ENCODE results near the gene KNL1.

Gene KNL1

GRCh38 chr15:40694688-40695468, 100.8 kb downstream of the KNL1 start, which contains the start of gene RAD51:
TSS of gene RAD51 (plus strand) at chr15:40695174. CDS start at chr15:40698759, 3,585 bp downstream.
- DNase-seq, result peak; percentile 90 to 92 (median 91)
- Mint-ChIP-seq H3K4me1 (ENCODE audit: low read depth in 2 of 2) (peaks cover 15 to 25% of the 10 kb centered on the region in 2 donors), H3K27me3 (no peaks in the 10 kb centered on the region), H3K4me3 (peak within 1 kb of the TSS; percentile 94 to 97), H3K27ac (peak within 1 kb of the TSS; percentile 96 to 97), H3K36me3 (ENCODE audit: insufficient read depth) (peaks cover 19% of the 10 kb centered on the region), H3K9me3 (no peaks in the 10 kb centered on the region)
- ATAC-seq (replicated peaks), result peak; percentile 92

GRCh38 chr15:40695469-40695890, 101.4 kb downstream of the KNL1 start:
- H3K4me3 Mint-ChIP-seq, result peak overlapping the region; percentile 94 to 97
- peaks cover 19% of the 10 kb centered on the region for H3K36me3 Mint-ChIP-seq (ENCODE audit: insufficient read depth)
- DNase-seq (no peak), ATAC-seq (replicated peaks) (no peak)
- H3K4me1 Mint-ChIP-seq (ENCODE audit: low read depth in 2 of 2), result peaks cover 15 to 24% of the 10 kb centered on the region in 2 donors
- H3K27ac Mint-ChIP-seq, result peak overlapping the region; percentile 96 to 97
- H3K27me3 Mint-ChIP-seq, result no peaks in the 10 kb centered on the region
- H3K9me3 Mint-ChIP-seq, result no peaks in the 10 kb centered on the region

GRCh38 chr15:40696228-40696627, 102.2 kb downstream of the KNL1 start:
- H3K36me3 Mint-ChIP-seq (ENCODE audit: insufficient read depth), result peaks cover 19% of the 10 kb centered on the region
- H3K4me3 Mint-ChIP-seq, result peak overlapping the region; percentile 94 to 97
- no peak for DNase-seq
- peak overlapping the region in 1 of 2 donors; percentile 96 for H3K27ac Mint-ChIP-seq
- H3K27me3 Mint-ChIP-seq, result no peaks in the 10 kb centered on the region
- H3K9me3 Mint-ChIP-seq, result no peaks in the 10 kb centered on the region
- no peak for ATAC-seq (replicated peaks)
- peaks cover 15 to 24% of the 10 kb centered on the region in 2 donors for H3K4me1 Mint-ChIP-seq (ENCODE audit: low read depth in 2 of 2)

- Mint-ChIP-seq H3K27me3 (no peaks in the 10 kb centered on the region), H3K4me3 (no peak overlapping the region), H3K36me3 (ENCODE audit: insufficient read depth) (peaks cover 10% of the 10 kb centered on the region), H3K4me1 (ENCODE audit: low read depth in 2 of 2) (peaks cover 15 to 24% of the 10 kb centered on the region in 2 donors), H3K27ac (no peak overlapping the region), H3K9me3 (no peaks in the 10 kb centered on the region)
- ATAC-seq (replicated peaks), result no peak
- DNase-seq, result no peak
Observed at GRCh38 chr15:40697916-40698315, 103.9 kb downstream of the KNL1 start.

- peaks cover 0 to 2% of the 10 kb centered on the region in 2 donors for H3K4me1 Mint-ChIP-seq (ENCODE audit: low read depth in 2 of 2)
- no peak for DNase-seq
- ATAC-seq (replicated peaks), result peak; percentile 40
- no peaks in the 10 kb centered on the region for H3K9me3 Mint-ChIP-seq
- H3K4me3 Mint-ChIP-seq, result no peak overlapping the region
- H3K36me3 Mint-ChIP-seq (ENCODE audit: insufficient read depth), result peaks cover 4% of the 10 kb centered on the region
- H3K27ac Mint-ChIP-seq, result no peak overlapping the region
- no peaks in the 10 kb centered on the region for H3K27me3 Mint-ChIP-seq
Observed at GRCh38 chr15:40702077-40702476, 108.0 kb downstream of the KNL1 start.

- H3K9me3 Mint-ChIP-seq, result no peaks in the 10 kb centered on the region
- H3K4me3 Mint-ChIP-seq, result no peak overlapping the region
- H3K27me3 Mint-ChIP-seq, result no peaks in the 10 kb centered on the region
- ATAC-seq (replicated peaks) (no peak), DNase-seq (no peak)
- H3K27ac Mint-ChIP-seq, result no peak overlapping the region
- no peaks in the 10 kb centered on the region for H3K4me1 Mint-ChIP-seq (ENCODE audit: low read depth in 2 of 2)
- peaks cover 4% of the 10 kb centered on the region for H3K36me3 Mint-ChIP-seq (ENCODE audit: insufficient read depth)
Observed at GRCh38 chr15:40706121-40706520, 112.1 kb downstream of the KNL1 start.

Data from effector memory CD8-positive, alpha-beta T cell (primary cell).